LNCAP (cell line): ENCODE results near the gene SGSM2.

Source experiments
- CTCF ChIP-seq: fragments of 450-650 bp; IDR thresholded peaks from 2 replicates; pipeline ENCODE4 v1.5.1; 2017; ENCODE audit warnings: mild to moderate bottlenecking

The SGSM2 gene

GRCh38 chr17:2391597-2392251 is 54.4 kb downstream of the SGSM2 start:
- no peak for TF ChIP-seq CTCF

GRCh38 chr17:2392252-2393173 is 55.2 kb downstream of the SGSM2 start:
- TF ChIP-seq CTCF = no peak

- no peak for TF ChIP-seq CTCF
Observed at GRCh38 chr17:2393174-2393953, 56.1 kb downstream of the SGSM2 start.

- no peak for TF ChIP-seq CTCF
Observed at GRCh38 chr17:2393954-2394749, 56.9 kb downstream of the SGSM2 start.

- TF ChIP-seq CTCF = no peak
Observed at GRCh38 chr17:2394775-2395201, 57.5 kb downstream of the SGSM2 start.

GRCh38 chr17:2395258-2396181 is 58.2 kb downstream of the SGSM2 start:
- peak; percentile 39 for TF ChIP-seq CTCF
